ENCODE measurements around the gene IGSF10. TPM values are rescaled to one million over a fixed set of nuclear protein-coding genes. Genes with fewer than 3 reads are reported as not detected.
A peak's percentile ranks its signal among the peaks of the same experiment; 100 is the strongest.
"Not testable (repeated sequence)": the region's sequence is repeated elsewhere in the genome, so short reads cannot be mapped to it uniquely, and the experiment has no call there.

The IGSF10 gene, protein sequence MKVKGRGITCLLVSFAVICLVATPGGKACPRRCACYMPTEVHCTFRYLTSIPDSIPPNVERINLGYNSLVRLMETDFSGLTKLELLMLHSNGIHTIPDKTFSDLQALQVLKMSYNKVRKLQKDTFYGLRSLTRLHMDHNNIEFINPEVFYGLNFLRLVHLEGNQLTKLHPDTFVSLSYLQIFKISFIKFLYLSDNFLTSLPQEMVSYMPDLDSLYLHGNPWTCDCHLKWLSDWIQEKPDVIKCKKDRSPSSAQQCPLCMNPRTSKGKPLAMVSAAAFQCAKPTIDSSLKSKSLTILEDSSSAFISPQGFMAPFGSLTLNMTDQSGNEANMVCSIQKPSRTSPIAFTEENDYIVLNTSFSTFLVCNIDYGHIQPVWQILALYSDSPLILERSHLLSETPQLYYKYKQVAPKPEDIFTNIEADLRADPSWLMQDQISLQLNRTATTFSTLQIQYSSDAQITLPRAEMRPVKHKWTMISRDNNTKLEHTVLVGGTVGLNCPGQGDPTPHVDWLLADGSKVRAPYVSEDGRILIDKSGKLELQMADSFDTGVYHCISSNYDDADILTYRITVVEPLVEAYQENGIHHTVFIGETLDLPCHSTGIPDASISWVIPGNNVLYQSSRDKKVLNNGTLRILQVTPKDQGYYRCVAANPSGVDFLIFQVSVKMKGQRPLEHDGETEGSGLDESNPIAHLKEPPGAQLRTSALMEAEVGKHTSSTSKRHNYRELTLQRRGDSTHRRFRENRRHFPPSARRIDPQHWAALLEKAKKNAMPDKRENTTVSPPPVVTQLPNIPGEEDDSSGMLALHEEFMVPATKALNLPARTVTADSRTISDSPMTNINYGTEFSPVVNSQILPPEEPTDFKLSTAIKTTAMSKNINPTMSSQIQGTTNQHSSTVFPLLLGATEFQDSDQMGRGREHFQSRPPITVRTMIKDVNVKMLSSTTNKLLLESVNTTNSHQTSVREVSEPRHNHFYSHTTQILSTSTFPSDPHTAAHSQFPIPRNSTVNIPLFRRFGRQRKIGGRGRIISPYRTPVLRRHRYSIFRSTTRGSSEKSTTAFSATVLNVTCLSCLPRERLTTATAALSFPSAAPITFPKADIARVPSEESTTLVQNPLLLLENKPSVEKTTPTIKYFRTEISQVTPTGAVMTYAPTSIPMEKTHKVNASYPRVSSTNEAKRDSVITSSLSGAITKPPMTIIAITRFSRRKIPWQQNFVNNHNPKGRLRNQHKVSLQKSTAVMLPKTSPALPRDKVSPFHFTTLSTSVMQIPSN (N-terminal part only)
- total RNA-seq, result 18.3 TPM

DNA sequence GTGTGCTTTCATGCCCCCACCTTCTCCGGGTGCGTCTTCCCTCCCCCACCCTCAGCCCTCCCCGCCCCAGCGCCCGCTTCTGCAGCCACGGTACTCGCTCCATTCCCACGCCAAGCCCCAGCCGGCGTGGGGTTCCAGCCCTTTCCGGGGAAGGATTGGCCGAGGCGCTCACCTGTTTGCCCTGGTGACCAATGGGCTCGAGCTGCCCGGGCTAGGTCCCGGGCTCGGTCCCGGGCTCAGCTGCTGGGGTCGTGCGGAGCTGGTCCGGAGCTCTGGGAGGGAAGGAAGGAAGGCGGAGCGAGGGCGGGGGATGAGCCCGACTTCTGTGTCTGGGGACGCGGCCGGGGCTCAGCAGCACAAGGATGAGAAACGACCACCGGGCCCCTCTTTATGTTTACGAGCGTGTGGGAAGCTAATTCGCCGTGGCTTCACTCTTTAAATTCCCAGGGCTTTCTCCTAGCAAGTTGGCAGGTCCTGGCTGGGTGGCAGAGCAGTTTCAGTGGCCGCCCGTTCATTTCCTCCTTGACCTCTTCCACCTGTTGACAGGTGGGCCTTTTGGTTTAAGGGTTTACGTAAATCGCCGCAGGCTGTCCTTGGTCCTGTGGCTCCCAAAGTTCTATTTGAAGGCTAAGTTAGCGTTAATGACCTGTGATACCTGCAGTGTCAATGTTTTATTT, at the start of gene IGSF10:
Gene IGSF10, minus strand, starts transcription at position 288 of the 677 bp plus-strand sequence. CDS start 2,352 bp downstream, outside the sequence.
- peaks cover 8 to 13% (median 9%) of the 10 kb centered on the region in 3 donors for H3K27me3 ChIP-seq (ENCODE audit: control insufficient read depth in 3 of 3, insufficient read depth in 3 of 3, low read length in 3 of 3)
- no peak within 1 kb of the TSS for H3K27ac ChIP-seq (ENCODE audit: low read depth, low read length)
- H3K36me3 ChIP-seq (ENCODE audit: control insufficient read depth in 3 of 3, insufficient read depth in 3 of 3, low read length in 3 of 3), result no peaks in the 10 kb centered on the region
- no peak within 1 kb of the TSS for H3K9ac ChIP-seq (ENCODE audit: low read depth in 1 of 3, low read length in 3 of 3)
- no peaks in the 10 kb centered on the region for H3K9me3 ChIP-seq (ENCODE audit: control insufficient read depth in 3 of 3, low read length in 3 of 3)
- no peaks in the 10 kb centered on the region for H3K4me1 ChIP-seq (ENCODE audit: control insufficient read depth in 3 of 3, insufficient read depth in 3 of 3, low read length in 3 of 3)
- peak within 1 kb of the TSS; percentile 44 to 51 (median 49) for H3K4me3 ChIP-seq (ENCODE audit: low read length in 3 of 3)

- not testable (repeated sequence) for H3K4me1 ChIP-seq (ENCODE audit: control insufficient read depth in 3 of 3, insufficient read depth in 3 of 3, low read length in 3 of 3); H3K27ac ChIP-seq (ENCODE audit: low read depth, low read length); H3K4me3 ChIP-seq (ENCODE audit: low read length in 3 of 3); H3K36me3 ChIP-seq (ENCODE audit: control insufficient read depth in 3 of 3, insufficient read depth in 3 of 3, low read length in 3 of 3); H3K9me3 ChIP-seq (ENCODE audit: control insufficient read depth in 3 of 3, low read length in 3 of 3); H3K27me3 ChIP-seq (ENCODE audit: control insufficient read depth in 3 of 3, insufficient read depth in 3 of 3, low read length in 3 of 3); H3K9ac ChIP-seq (ENCODE audit: low read depth in 1 of 3, low read length in 3 of 3)
Observed at GRCh38 chr3:151509468-151510135, 48.7 kb upstream of the IGSF10 start.

DNA sequence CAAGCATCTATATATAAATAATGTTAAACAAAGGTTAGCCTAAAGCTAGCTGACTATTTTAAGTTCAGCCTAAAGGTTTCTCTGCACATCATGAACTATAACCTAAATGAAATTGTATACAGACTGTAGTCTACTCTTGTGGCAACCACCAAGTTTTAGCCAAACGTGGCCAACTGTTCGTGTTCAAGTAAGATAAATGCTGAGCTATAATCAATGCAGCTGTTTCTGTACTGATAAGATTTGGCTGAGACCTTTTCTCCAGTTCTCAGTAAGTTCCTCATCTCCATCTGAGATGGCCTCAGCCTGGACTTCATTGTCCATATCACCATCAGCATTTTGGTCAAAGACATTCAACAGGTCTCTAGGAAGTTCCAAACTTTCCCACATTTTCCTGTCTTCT, 43.7 kb upstream of the IGSF10 start:
- Histone ChIP-seq H3K4me1 (ENCODE audit: control insufficient read depth in 3 of 3, insufficient read depth in 3 of 3, low read length in 3 of 3) (no peaks in the 10 kb centered on the region), H3K9ac (ENCODE audit: low read depth in 1 of 3, low read length in 3 of 3) (no peak overlapping the region), H3K9me3 (ENCODE audit: control insufficient read depth in 3 of 3, low read length in 3 of 3) (no peaks in the 10 kb centered on the region), H3K27ac (ENCODE audit: low read depth, low read length) (no peak overlapping the region), H3K4me3 (ENCODE audit: low read length in 3 of 3) (no peak overlapping the region), H3K27me3 (ENCODE audit: control insufficient read depth in 3 of 3, insufficient read depth in 3 of 3, low read length in 3 of 3) (no peaks in the 10 kb centered on the region), H3K36me3 (ENCODE audit: control insufficient read depth in 3 of 3, insufficient read depth in 3 of 3, low read length in 3 of 3) (no peaks in the 10 kb centered on the region)

DNA sequence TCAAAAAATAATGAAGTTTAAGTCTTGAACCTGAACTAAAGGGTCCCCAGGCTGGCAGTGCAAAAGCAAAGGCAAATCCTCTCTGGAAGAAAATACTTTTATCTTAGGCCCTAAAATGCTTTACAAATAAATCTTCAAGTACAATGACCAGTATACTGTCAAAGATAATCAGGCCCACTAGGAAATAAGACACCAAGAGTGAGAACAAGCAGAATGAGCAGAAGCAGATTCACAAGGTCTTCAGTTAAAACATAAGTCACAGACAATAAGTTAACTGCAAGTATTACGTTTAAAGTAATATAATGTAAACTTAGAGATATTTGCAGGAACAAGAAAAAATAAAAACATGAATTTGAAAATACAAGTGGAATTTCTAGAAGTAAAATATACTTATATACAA, 42.2 kb upstream of the IGSF10 start:
- Histone ChIP-seq H3K4me1 (ENCODE audit: control insufficient read depth in 3 of 3, insufficient read depth in 3 of 3, low read length in 3 of 3) (no peaks in the 10 kb centered on the region), H3K4me3 (ENCODE audit: low read length in 3 of 3) (no peak overlapping the region), H3K27ac (ENCODE audit: low read depth, low read length) (no peak overlapping the region), H3K36me3 (ENCODE audit: control insufficient read depth in 3 of 3, insufficient read depth in 3 of 3, low read length in 3 of 3) (no peaks in the 10 kb centered on the region), H3K9me3 (ENCODE audit: control insufficient read depth in 3 of 3, low read length in 3 of 3) (no peaks in the 10 kb centered on the region), H3K9ac (ENCODE audit: low read depth in 1 of 3, low read length in 3 of 3) (no peak overlapping the region), H3K27me3 (ENCODE audit: control insufficient read depth in 3 of 3, insufficient read depth in 3 of 3, low read length in 3 of 3) (no peaks in the 10 kb centered on the region)

- no peak overlapping the region for H3K9ac ChIP-seq (ENCODE audit: low read depth in 1 of 3, low read length in 3 of 3)
- H3K9me3 ChIP-seq (ENCODE audit: control insufficient read depth in 3 of 3, low read length in 3 of 3), result no peaks in the 10 kb centered on the region
- no peaks in the 10 kb centered on the region for H3K36me3 ChIP-seq (ENCODE audit: control insufficient read depth in 3 of 3, insufficient read depth in 3 of 3, low read length in 3 of 3)
- H3K4me1 ChIP-seq (ENCODE audit: control insufficient read depth in 3 of 3, insufficient read depth in 3 of 3, low read length in 3 of 3), result no peaks in the 10 kb centered on the region
- no peaks in the 10 kb centered on the region for H3K27me3 ChIP-seq (ENCODE audit: control insufficient read depth in 3 of 3, insufficient read depth in 3 of 3, low read length in 3 of 3)
- H3K4me3 ChIP-seq (ENCODE audit: low read length in 3 of 3), result no peak overlapping the region
- H3K27ac ChIP-seq (ENCODE audit: low read depth, low read length), result no peak overlapping the region
Observed at GRCh38 chr3:151501923-151502632, 41.2 kb upstream of the IGSF10 start.

GRCh38 chr3:151501171-151501922, 40.5 kb upstream of the IGSF10 start:
- H3K4me1 ChIP-seq (ENCODE audit: control insufficient read depth in 3 of 3, insufficient read depth in 3 of 3, low read length in 3 of 3), result no peaks in the 10 kb centered on the region
- no peaks in the 10 kb centered on the region for H3K27me3 ChIP-seq (ENCODE audit: control insufficient read depth in 3 of 3, insufficient read depth in 3 of 3, low read length in 3 of 3)
- no peak overlapping the region for H3K27ac ChIP-seq (ENCODE audit: low read depth, low read length)
- no peaks in the 10 kb centered on the region for H3K9me3 ChIP-seq (ENCODE audit: control insufficient read depth in 3 of 3, low read length in 3 of 3)
- no peak overlapping the region for H3K4me3 ChIP-seq (ENCODE audit: low read length in 3 of 3)
- no peaks in the 10 kb centered on the region for H3K36me3 ChIP-seq (ENCODE audit: control insufficient read depth in 3 of 3, insufficient read depth in 3 of 3, low read length in 3 of 3)
- H3K9ac ChIP-seq (ENCODE audit: low read depth in 1 of 3, low read length in 3 of 3), result no peak overlapping the region

- Histone ChIP-seq H3K27ac (ENCODE audit: low read depth, low read length) (no peak overlapping the region), H3K9ac (ENCODE audit: low read depth in 1 of 3, low read length in 3 of 3) (no peak overlapping the region), H3K36me3 (ENCODE audit: control insufficient read depth in 3 of 3, insufficient read depth in 3 of 3, low read length in 3 of 3) (no peaks in the 10 kb centered on the region), H3K4me1 (ENCODE audit: control insufficient read depth in 3 of 3, insufficient read depth in 3 of 3, low read length in 3 of 3) (no peaks in the 10 kb centered on the region), H3K9me3 (ENCODE audit: control insufficient read depth in 3 of 3, low read length in 3 of 3) (no peaks in the 10 kb centered on the region), H3K27me3 (ENCODE audit: control insufficient read depth in 3 of 3, insufficient read depth in 3 of 3, low read length in 3 of 3) (no peaks in the 10 kb centered on the region), H3K4me3 (ENCODE audit: low read length in 3 of 3) (no peak overlapping the region)
Observed at GRCh38 chr3:151499168-151499567, 38.3 kb upstream of the IGSF10 start.

DNA sequence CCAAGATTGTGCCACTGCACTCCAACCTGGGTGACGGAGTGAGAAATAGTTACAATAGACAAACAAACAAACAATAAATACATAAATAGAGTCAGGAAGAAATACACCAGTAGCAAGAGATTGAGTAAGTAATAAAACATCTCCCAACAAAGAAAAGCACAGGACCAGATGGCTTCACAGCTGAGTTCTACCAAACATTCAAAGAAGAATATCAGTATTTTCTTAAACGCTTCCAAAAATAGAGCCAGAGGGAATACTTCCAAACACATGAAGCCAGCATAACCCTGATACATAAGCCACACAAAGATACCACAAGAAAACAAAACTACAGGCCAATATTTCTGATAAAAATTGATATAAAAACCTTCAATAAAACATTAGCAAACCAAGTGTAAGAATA, 30.7 kb upstream of the IGSF10 start:
- Histone ChIP-seq H3K36me3 (ENCODE audit: control insufficient read depth in 3 of 3, insufficient read depth in 3 of 3, low read length in 3 of 3) (no peaks in the 10 kb centered on the region), H3K27me3 (ENCODE audit: control insufficient read depth in 3 of 3, insufficient read depth in 3 of 3, low read length in 3 of 3) (no peaks in the 10 kb centered on the region), H3K27ac (ENCODE audit: low read depth, low read length) (no peak overlapping the region), H3K9me3 (ENCODE audit: control insufficient read depth in 3 of 3, low read length in 3 of 3) (no peaks in the 10 kb centered on the region), H3K4me1 (ENCODE audit: control insufficient read depth in 3 of 3, insufficient read depth in 3 of 3, low read length in 3 of 3) (no peaks in the 10 kb centered on the region), H3K9ac (ENCODE audit: low read depth in 1 of 3, low read length in 3 of 3) (no peak overlapping the region), H3K4me3 (ENCODE audit: low read length in 3 of 3) (no peak overlapping the region)

Measured in skeletal muscle tissue (tissue), 4 donors.